SK-MEL-5 (cell line): ENCODE data around the gene TMCC1. TPM values are rescaled to one million over a fixed set of nuclear protein-coding genes. Genes with fewer than 3 reads are reported as not detected.
A peak's percentile ranks its signal among the peaks of the same experiment; 100 is the strongest.

ENCODE experiments used
- DNase-seq: peaks from one replicate; pipeline ENCODE4 v3.0.0-alpha.2; 2016; ENCODE audit warnings: low read depth, low spot score
- in situ Hi-C: cut with HindIII; loops from 2 replicates; pipeline ENCODE4 v1.10.0; 2016; ENCODE audit warnings: low sequenced_read_pairs, high pct_unique_total_duplicates, low pct_unique_long_range_greater_than_20kb
- total RNA-seq: library from RNA; depleted of rRNA; stranded (reverse); fragments of >200 nt; shearing (Covaris generic); gene quantifications from 2 replicates; pipeline ENCODE4 v1.2.3, GENCODE V29; 2014

TMCC1 gene
- total RNA-seq, 1 experiment from 2014 or later, result 9.2 TPM

GRCh38 chr3:129812589-129812988 lies 80.9 kb downstream of the TMCC1 start:
- DNase-seq, result no peak
- in situ Hi-C loops, result no loop called here

- DNase-seq, result no peak
- in situ Hi-C loops, result no loop called here
Measured at GRCh38 chr3:129809297-129809696, 84.2 kb downstream of the TMCC1 start.

- in situ Hi-C loops, result no loop called here
- no peak for DNase-seq
Measured at GRCh38 chr3:129796146-129796545, 97.4 kb downstream of the TMCC1 start.

GRCh38 chr3:129795186-129796010 lies 98.1 kb downstream of the TMCC1 start:
- in situ Hi-C loops, result no loop called here
- DNase-seq, result no peak

GRCh38 chr3:129794311-129795185 lies 99.0 kb downstream of the TMCC1 start:
- no peak for DNase-seq

GRCh38 chr3:129793942-129794310 lies 99.6 kb downstream of the TMCC1 start:
- in situ Hi-C loops, result no loop called here
- DNase-seq, result no peak

More at GRCh38 chr3:129794311-129795185, 99.0 kb downstream of the TMCC1 start:
- in situ Hi-C loops, result no loop called here

- in situ Hi-C loops, result no loop called here
- no peak for DNase-seq
Measured at GRCh38 chr3:129793319-129793718, 100.2 kb downstream of the TMCC1 start.

- in situ Hi-C loops, result no loop called here
- no peak for DNase-seq
Measured at GRCh38 chr3:129783470-129783869, 110.0 kb downstream of the TMCC1 start.

GRCh38 chr3:129778871-129779270 lies 114.6 kb downstream of the TMCC1 start:
- in situ Hi-C loops, result no loop called here
- DNase-seq, result no peak

- in situ Hi-C loops, result no loop called here
- DNase-seq, result peak; percentile 81
Measured at GRCh38 chr3:129777806-129778205, 115.7 kb downstream of the TMCC1 start.

GRCh38 chr3:129775870-129776269 lies 117.6 kb downstream of the TMCC1 start:
- in situ Hi-C loops, result no loop called here

GRCh38 chr3:129773691-129774663 lies 119.5 kb downstream of the TMCC1 start:
- DNase-seq, result no peak
- in situ Hi-C loops, result no loop called here

More at GRCh38 chr3:129775870-129776269, 117.6 kb downstream of the TMCC1 start:
- no peak for DNase-seq

- in situ Hi-C loops, result no loop called here
- no peak for DNase-seq
Measured at GRCh38 chr3:129770604-129771003, 122.9 kb downstream of the TMCC1 start.

- DNase-seq, result no peak
- in situ Hi-C loops, result no loop called here
Measured at GRCh38 chr3:129769616-129770015, 123.9 kb downstream of the TMCC1 start.

- DNase-seq, result no peak
- in situ Hi-C loops, result no loop called here
Measured at GRCh38 chr3:129768728-129769127, 124.8 kb downstream of the TMCC1 start.

GRCh38 chr3:129766135-129766534 lies 127.4 kb downstream of the TMCC1 start:
- no peak for DNase-seq

GRCh38 chr3:129764090-129764489 lies 129.4 kb downstream of the TMCC1 start:
- in situ Hi-C loops, result no loop called here
- no peak for DNase-seq

More at GRCh38 chr3:129766135-129766534, 127.4 kb downstream of the TMCC1 start:
- in situ Hi-C loops, result no loop called here
